ENCODE results near the gene SCN2A. TPM values are rescaled to one million over a fixed set of nuclear protein-coding genes. Genes with fewer than 3 reads are reported as not detected.

The SCN2A gene
- total and polyA plus RNA-seq, 2 donors (not counting 1 experiment from before 2014, with no cell fraction given) = 0.22 to 0.24 TPM

- 80% methylated on average over 3 of the region's 4 CpGs for WGBS (ENCODE audit: insufficient coverage)
- peaks cover 7% of the 10 kb centered on the region for H3K27me3 Mint-ChIP-seq
Observed at GRCh38 chr2:165251366-165251765, 12.2 kb downstream of the SCN2A start.

GRCh38 chr2:165253178-165253577, 14.0 kb downstream of the SCN2A start:
- Histone ChIP-seq H3K4me3 (ENCODE audit: control extremely low read depth in 1 of 5, extremely low read depth in 1 of 5, insufficient read depth in 1 of 5, low read depth in 2 of 5, low read length in 4 of 5) (no peak overlapping the region), H3K4me2 (replicated peaks; ENCODE audit: low read depth, low read length, poor library complexity, severe bottlenecking) (no peak overlapping the region), H4K20me1 (ENCODE audit: control insufficient read depth, insufficient read depth, low read length, poor library complexity, severe bottlenecking) (no peaks in the 10 kb centered on the region), H3K9ac (ENCODE audit: low read length) (no peak overlapping the region), H3K36me3 (replicated peaks in 1 of 2; ENCODE audit: control extremely low read depth in 1 of 2, control insufficient read depth in 1 of 2, extremely low read depth in 1 of 2, insufficient read depth in 2 of 2, low read length in 1 of 2) (no peaks in the 10 kb centered on the region), H3K27ac (ENCODE audit: low read length in 2 of 2) (no peak overlapping the region), H3K27me3 (replicated peaks in 1 of 4; ENCODE audit: control extremely low read depth in 1 of 4, control insufficient read depth in 3 of 4, insufficient read depth in 4 of 4, low read length in 3 of 4) (no peaks in the 10 kb centered on the region), H3K79me2 (ENCODE audit: control insufficient read depth, insufficient read depth, low read length) (no peaks in the 10 kb centered on the region), H3K9me3 (ENCODE audit: control extremely low read depth in 1 of 3, control insufficient read depth in 2 of 3, insufficient read depth in 1 of 3, low read length in 2 of 3) (no peaks in the 10 kb centered on the region), H3K4me1 (ENCODE audit: control insufficient read depth in 2 of 2, insufficient read depth in 2 of 2, low read length in 2 of 2) (no peaks in the 10 kb centered on the region), H2AFZ (ENCODE audit: insufficient read depth, low read depth, low read length, poor library complexity, severe bottlenecking) (no peak overlapping the region)
- DNase-seq = no peak
- Mint-ChIP-seq H3K27me3 (peaks cover 7% of the 10 kb centered on the region), H3K27ac (no peak overlapping the region), H3K4me3 (no peak overlapping the region), H3K9me3 (ENCODE audit: insufficient read depth) (no peaks in the 10 kb centered on the region), H3K4me1 (no peaks in the 10 kb centered on the region)
- intact Hi-C loops (cut with micrococcal nuclease) = no loop called here
- no peak for TF ChIP-seq CTCF (IDR thresholded peaks at IDR 0.05)
- no peak for TF ChIP-seq EZH2 (IDR thresholded peaks at IDR 0.05; ENCODE audit: borderline replicate concordance, insufficient read depth, low read depth, low read length, poor library complexity, severe bottlenecking)
- ChIA-PET POLR2A (no interaction called here), CTCF (no interaction called here)
- ATAC-seq (ENCODE audit: low read depth) = no peak

More at GRCh38 chr2:165251366-165251765, 12.2 kb downstream of the SCN2A start:
- Histone ChIP-seq H3K4me3 (ENCODE audit: control extremely low read depth in 1 of 5, extremely low read depth in 1 of 5, insufficient read depth in 1 of 5, low read depth in 2 of 5, low read length in 4 of 5) (no peak overlapping the region), H3K4me1 (ENCODE audit: control insufficient read depth in 2 of 2, insufficient read depth in 2 of 2, low read length in 2 of 2) (no peaks in the 10 kb centered on the region), H3K27ac (ENCODE audit: low read length in 2 of 2) (no peak overlapping the region), H3K9me3 (ENCODE audit: control extremely low read depth in 1 of 3, control insufficient read depth in 2 of 3, insufficient read depth in 1 of 3, low read length in 2 of 3) (peaks cover 0 to 1% (median 0%) of the 10 kb centered on the region in 3 donors), H3K27me3 (replicated peaks in 1 of 4; ENCODE audit: control extremely low read depth in 1 of 4, control insufficient read depth in 3 of 4, insufficient read depth in 4 of 4, low read length in 3 of 4) (no peaks in the 10 kb centered on the region), H3K4me2 (replicated peaks; ENCODE audit: low read depth, low read length, poor library complexity, severe bottlenecking) (no peak overlapping the region), H3K79me2 (ENCODE audit: control insufficient read depth, insufficient read depth, low read length) (no peaks in the 10 kb centered on the region), H4K20me1 (ENCODE audit: control insufficient read depth, insufficient read depth, low read length, poor library complexity, severe bottlenecking) (no peaks in the 10 kb centered on the region), H3K36me3 (replicated peaks in 1 of 2; ENCODE audit: control extremely low read depth in 1 of 2, control insufficient read depth in 1 of 2, extremely low read depth in 1 of 2, insufficient read depth in 2 of 2, low read length in 1 of 2) (no peaks in the 10 kb centered on the region), H2AFZ (ENCODE audit: insufficient read depth, low read depth, low read length, poor library complexity, severe bottlenecking) (no peak overlapping the region), H3K9ac (ENCODE audit: low read length) (no peak overlapping the region)
- no peak for DNase-seq
- Mint-ChIP-seq H3K9me3 (ENCODE audit: insufficient read depth) (no peaks in the 10 kb centered on the region), H3K4me3 (no peak overlapping the region), H3K4me1 (no peaks in the 10 kb centered on the region), H3K27ac (no peak overlapping the region)
- ATAC-seq (ENCODE audit: low read depth) = no peak
- TF ChIP-seq CTCF (IDR thresholded peaks at IDR 0.05) = no peak
- TF ChIP-seq EZH2 (IDR thresholded peaks at IDR 0.05; ENCODE audit: borderline replicate concordance, insufficient read depth, low read depth, low read length, poor library complexity, severe bottlenecking) = no peak
- intact Hi-C loops (cut with micrococcal nuclease) = no loop called here
- POLR2A ChIA-PET = no interaction called here
- CTCF ChIA-PET = no interaction called here
